ENCODE results near the gene SCFD2. TPM values are rescaled to one million over a fixed set of nuclear protein-coding genes. Genes with fewer than 3 reads are reported as not detected.

The SCFD2 gene
- polyA plus RNA-seq, 1 of the 3 experiments (the other 2 are of a cell fraction), result 14.1 TPM

DNA sequence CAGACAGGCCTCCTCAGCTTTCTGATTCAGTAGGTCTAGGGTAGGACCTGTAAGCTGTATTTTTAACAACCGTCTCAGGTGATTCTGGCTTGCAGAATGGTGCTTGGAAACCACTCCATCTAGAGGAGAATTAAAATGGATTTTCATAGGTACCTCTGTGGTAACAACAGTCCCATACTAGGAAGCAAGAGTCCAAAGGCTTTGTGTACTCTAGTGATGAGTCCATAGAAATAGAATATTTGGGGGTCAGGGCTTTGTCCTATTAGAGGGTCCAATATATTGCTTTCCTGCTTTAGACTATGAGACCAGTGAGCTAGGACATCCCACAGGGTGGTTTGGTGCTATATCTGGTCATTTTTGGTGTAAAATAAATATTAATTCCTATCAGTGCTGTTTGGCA, 242.0 kb downstream of the SCFD2 start (continued):
- TF ChIP-seq, protein P1, sequence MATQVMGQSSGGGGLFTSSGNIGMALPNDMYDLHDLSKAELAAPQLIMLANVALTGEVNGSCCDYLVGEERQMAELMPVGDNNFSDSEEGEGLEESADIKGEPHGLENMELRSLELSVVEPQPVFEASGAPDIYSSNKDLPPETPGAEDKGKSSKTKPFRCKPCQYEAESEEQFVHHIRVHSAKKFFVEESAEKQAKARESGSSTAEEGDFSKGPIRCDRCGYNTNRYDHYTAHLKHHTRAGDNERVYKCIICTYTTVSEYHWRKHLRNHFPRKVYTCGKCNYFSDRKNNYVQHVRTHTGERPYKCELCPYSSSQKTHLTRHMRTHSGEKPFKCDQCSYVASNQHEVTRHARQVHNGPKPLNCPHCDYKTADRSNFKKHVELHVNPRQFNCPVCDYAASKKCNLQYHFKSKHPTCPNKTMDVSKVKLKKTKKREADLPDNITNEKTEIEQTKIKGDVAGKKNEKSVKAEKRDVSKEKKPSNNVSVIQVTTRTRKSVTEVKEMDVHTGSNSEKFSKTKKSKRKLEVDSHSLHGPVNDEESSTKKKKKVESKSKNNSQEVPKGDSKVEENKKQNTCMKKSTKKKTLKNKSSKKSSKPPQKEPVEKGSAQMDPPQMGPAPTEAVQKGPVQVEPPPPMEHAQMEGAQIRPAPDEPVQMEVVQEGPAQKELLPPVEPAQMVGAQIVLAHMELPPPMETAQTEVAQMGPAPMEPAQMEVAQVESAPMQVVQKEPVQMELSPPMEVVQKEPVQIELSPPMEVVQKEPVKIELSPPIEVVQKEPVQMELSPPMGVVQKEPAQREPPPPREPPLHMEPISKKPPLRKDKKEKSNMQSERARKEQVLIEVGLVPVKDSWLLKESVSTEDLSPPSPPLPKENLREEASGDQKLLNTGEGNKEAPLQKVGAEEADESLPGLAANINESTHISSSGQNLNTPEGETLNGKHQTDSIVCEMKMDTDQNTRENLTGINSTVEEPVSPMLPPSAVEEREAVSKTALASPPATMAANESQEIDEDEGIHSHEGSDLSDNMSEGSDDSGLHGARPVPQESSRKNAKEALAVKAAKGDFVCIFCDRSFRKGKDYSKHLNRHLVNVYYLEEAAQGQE (IDR thresholded peaks at IDR 0.05; ENCODE audit: low read depth, low read length), result no peak
- no peak for TF ChIP-seq RCOR1 (IDR thresholded peaks at IDR 0.05; ENCODE audit: low read length)
- no peak for TF ChIP-seq CHD2 (IDR thresholded peaks at IDR 0.05; ENCODE audit: low read length, partially characterized antibody)
- TF ChIP-seq NFIC (IDR thresholded peaks at IDR 0.05; ENCODE audit: borderline replicate concordance), result no peak
- TF ChIP-seq SIN3A (IDR thresholded peaks at IDR 0.05; ENCODE audit: borderline replicate concordance, low read depth, low read length), result no peak
- TF ChIP-seq, protein P2, sequence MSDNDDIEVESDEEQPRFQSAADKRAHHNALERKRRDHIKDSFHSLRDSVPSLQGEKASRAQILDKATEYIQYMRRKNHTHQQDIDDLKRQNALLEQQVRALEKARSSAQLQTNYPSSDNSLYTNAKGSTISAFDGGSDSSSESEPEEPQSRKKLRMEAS (IDR thresholded peaks at IDR 0.05; ENCODE audit: low read depth), result no peak
- TF ChIP-seq JUND (IDR thresholded peaks at IDR 0.05), result no peak
- TF ChIP-seq RFX5 (IDR thresholded peaks at IDR 0.05; ENCODE audit: low read length), result no peak
- no peak for TF ChIP-seq MXI1 (IDR thresholded peaks at IDR 0.05; ENCODE audit: low read depth, low read length)
- no peak for TF ChIP-seq FOXJ3 (CRISPR knock-in tag; IDR thresholded peaks at IDR 0.05)
- no peak for TF ChIP-seq GATA2 (CRISPR knock-in tag; IDR thresholded peaks at IDR 0.05)

DNA sequence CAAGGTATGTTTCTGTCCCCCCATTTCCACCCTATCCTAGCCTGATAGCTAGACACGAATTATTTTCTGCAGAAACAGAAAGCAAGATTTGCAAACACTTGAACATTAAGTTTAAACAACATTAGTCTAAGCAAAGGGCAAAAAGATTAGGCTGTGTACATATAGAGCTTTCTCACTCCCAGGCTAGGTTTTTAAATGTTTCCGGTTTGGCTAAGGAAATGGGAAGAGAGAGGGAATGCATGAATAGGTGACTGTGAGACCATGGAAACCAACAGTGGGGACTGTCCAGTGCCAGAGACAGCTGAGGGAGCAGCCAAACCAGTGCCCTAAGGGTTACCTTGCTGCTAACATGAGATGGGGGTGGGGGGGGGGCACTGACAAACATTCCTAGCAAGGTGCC, 242.7 kb downstream of the SCFD2 start:
- no peak for TF ChIP-seq MEF2A (IDR thresholded peaks at IDR 0.05; ENCODE audit: borderline replicate concordance, low read depth)
- no peak for TF ChIP-seq GABPA (IDR thresholded peaks at IDR 0.05; ENCODE audit: low read depth)
- TF ChIP-seq, protein P1 (IDR thresholded peaks at IDR 0.05; ENCODE audit: low read depth, low read length), result no peak
- no peak for TF ChIP-seq YY1 (IDR thresholded peaks at IDR 0.05; ENCODE audit: low read depth)
- TF ChIP-seq, protein P2 (IDR thresholded peaks at IDR 0.05; ENCODE audit: low read depth), result no peak
- no peak for TF ChIP-seq RFX5 (IDR thresholded peaks at IDR 0.05; ENCODE audit: low read length)
- TF ChIP-seq, protein P3, sequence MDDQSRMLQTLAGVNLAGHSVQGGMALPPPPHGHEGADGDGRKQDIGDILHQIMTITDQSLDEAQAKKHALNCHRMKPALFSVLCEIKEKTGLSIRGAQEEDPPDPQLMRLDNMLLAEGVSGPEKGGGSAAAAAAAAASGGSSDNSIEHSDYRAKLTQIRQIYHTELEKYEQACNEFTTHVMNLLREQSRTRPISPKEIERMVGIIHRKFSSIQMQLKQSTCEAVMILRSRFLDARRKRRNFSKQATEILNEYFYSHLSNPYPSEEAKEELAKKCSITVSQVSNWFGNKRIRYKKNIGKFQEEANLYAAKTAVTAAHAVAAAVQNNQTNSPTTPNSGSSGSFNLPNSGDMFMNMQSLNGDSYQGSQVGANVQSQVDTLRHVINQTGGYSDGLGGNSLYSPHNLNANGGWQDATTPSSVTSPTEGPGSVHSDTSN (IDR thresholded peaks at IDR 0.05), result no peak
- TF ChIP-seq EP300 (IDR thresholded peaks at IDR 0.05; ENCODE audit: borderline replicate concordance in 1 of 2, low read depth in 1 of 2, low read length in 1 of 2), result no peak
- TF ChIP-seq RCOR1 (IDR thresholded peaks at IDR 0.05; ENCODE audit: low read length), result no peak
- TF ChIP-seq RXRA (IDR thresholded peaks at IDR 0.05; ENCODE audit: borderline replicate concordance, low read depth), result no peak
- TF ChIP-seq GATA2 (CRISPR knock-in tag; IDR thresholded peaks at IDR 0.05), result no peak
- TF ChIP-seq NFIC (IDR thresholded peaks at IDR 0.05; ENCODE audit: borderline replicate concordance), result no peak
- TF ChIP-seq FOXM1 (IDR thresholded peaks at IDR 0.05; ENCODE audit: low read depth), result no peak
- TF ChIP-seq SMC3 (IDR thresholded peaks at IDR 0.05; ENCODE audit: low read depth, low read length), result no peak
- TF ChIP-seq RAD21 (IDR thresholded peaks at IDR 0.05; ENCODE audit: low read length), result no peak
- no peaks in the 10 kb centered on the region for H3K27me3 ChIP-seq (ENCODE audit: insufficient read depth)
- H3K4me1 ChIP-seq (ENCODE audit: control insufficient read depth in 1 of 2, insufficient read depth in 2 of 2, low read depth in 1 of 2, low read length in 1 of 2), result peaks cover 6 to 11% of the 10 kb centered on the region in 2 experiments; a peak in 3 of 4 replicates
- H2AFZ ChIP-seq (ENCODE audit: low read depth), result no peak overlapping the region
- H4K20me1 ChIP-seq (ENCODE audit: insufficient read depth), result no peaks in the 10 kb centered on the region
- H3K36me3 ChIP-seq (replicated peaks in 1 of 2; ENCODE audit: control insufficient read depth in 1 of 2, insufficient read depth in 2 of 2, low read length in 1 of 2), result no peaks in the 10 kb centered on the region
- POLR2A ChIA-PET, result no interaction called here
- no peaks in the 10 kb centered on the region for H3K9me3 ChIP-seq
- no peak for DNase-seq
- no peaks in the 10 kb centered on the region for H3F3A ChIP-seq (replicated peaks; ENCODE audit: insufficient read depth)
- H3K4me3 ChIP-seq (ENCODE audit: low read depth in 2 of 2, low read length in 1 of 2), result no peak overlapping the region
- H3K27ac ChIP-seq (ENCODE audit: low read depth in 2 of 2, low read length in 1 of 2), result no peak overlapping the region
- no peak overlapping the region for H3K4me2 ChIP-seq
- CTCF ChIA-PET, result interaction anchor here (1.0 kb wide), 1 partner anchor 10 kb away, joined by 5 read pairs; no protein-coding TSS in a partner anchor
- WGBS (ENCODE audit: low lambda C conversion rate), result 93% methylated on average over 2 of the region's 2 CpGs
- H3K9ac ChIP-seq, result no peak overlapping the region
- no peaks in the 10 kb centered on the region for H3K9me2 ChIP-seq
- no peaks in the 10 kb centered on the region for H3K79me2 ChIP-seq (ENCODE audit: insufficient read depth)
